ENCODE data around the gene CCDC175.

DNA sequence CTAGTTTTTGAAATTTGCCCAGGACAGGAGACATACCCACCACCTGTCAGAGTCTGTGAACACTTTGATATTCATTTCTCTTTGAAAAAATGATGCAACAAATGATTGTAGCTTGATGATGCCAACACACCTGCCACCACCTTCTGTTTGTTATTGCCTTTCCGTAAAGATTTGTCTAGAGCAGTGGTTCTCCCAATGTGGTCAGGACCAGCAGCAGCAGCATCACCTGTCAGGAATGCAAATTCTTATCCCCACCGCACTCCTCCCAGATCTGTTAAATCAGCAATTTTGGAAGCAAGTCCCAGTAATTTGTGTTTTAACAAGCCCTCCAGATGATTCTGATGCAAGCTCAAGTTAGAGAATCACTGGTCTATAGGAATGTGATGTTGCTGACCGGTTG, 9.9 kb downstream of the CCDC175 start:
- TF ChIP-seq, protein P1, sequence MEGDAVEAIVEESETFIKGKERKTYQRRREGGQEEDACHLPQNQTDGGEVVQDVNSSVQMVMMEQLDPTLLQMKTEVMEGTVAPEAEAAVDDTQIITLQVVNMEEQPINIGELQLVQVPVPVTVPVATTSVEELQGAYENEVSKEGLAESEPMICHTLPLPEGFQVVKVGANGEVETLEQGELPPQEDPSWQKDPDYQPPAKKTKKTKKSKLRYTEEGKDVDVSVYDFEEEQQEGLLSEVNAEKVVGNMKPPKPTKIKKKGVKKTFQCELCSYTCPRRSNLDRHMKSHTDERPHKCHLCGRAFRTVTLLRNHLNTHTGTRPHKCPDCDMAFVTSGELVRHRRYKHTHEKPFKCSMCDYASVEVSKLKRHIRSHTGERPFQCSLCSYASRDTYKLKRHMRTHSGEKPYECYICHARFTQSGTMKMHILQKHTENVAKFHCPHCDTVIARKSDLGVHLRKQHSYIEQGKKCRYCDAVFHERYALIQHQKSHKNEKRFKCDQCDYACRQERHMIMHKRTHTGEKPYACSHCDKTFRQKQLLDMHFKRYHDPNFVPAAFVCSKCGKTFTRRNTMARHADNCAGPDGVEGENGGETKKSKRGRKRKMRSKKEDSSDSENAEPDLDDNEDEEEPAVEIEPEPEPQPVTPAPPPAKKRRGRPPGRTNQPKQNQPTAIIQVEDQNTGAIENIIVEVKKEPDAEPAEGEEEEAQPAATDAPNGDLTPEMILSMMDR (IDR thresholded peaks at IDR 0.05 in 2 of 3, conservative IDR thresholded peaks at IDR 0.05 in 1 of 3; ENCODE audit: borderline replicate concordance in 1 of 3, insufficient read depth in 1 of 3, low read depth in 2 of 3, low read length in 2 of 3): no peak
- TF ChIP-seq POLR2AphosphoS5 (IDR thresholded peaks at IDR 0.05; ENCODE audit: low read depth, low read length): no peak
- TF ChIP-seq, protein P2, sequence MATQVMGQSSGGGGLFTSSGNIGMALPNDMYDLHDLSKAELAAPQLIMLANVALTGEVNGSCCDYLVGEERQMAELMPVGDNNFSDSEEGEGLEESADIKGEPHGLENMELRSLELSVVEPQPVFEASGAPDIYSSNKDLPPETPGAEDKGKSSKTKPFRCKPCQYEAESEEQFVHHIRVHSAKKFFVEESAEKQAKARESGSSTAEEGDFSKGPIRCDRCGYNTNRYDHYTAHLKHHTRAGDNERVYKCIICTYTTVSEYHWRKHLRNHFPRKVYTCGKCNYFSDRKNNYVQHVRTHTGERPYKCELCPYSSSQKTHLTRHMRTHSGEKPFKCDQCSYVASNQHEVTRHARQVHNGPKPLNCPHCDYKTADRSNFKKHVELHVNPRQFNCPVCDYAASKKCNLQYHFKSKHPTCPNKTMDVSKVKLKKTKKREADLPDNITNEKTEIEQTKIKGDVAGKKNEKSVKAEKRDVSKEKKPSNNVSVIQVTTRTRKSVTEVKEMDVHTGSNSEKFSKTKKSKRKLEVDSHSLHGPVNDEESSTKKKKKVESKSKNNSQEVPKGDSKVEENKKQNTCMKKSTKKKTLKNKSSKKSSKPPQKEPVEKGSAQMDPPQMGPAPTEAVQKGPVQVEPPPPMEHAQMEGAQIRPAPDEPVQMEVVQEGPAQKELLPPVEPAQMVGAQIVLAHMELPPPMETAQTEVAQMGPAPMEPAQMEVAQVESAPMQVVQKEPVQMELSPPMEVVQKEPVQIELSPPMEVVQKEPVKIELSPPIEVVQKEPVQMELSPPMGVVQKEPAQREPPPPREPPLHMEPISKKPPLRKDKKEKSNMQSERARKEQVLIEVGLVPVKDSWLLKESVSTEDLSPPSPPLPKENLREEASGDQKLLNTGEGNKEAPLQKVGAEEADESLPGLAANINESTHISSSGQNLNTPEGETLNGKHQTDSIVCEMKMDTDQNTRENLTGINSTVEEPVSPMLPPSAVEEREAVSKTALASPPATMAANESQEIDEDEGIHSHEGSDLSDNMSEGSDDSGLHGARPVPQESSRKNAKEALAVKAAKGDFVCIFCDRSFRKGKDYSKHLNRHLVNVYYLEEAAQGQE (IDR thresholded peaks at IDR 0.05; ENCODE audit: low read depth): no peak
- TF ChIP-seq POLR2A (IDR thresholded peaks at IDR 0.05; ENCODE audit: borderline replicate concordance, extremely low read depth, insufficient read depth, insufficient read length): no peak
- TF ChIP-seq, protein P3, sequence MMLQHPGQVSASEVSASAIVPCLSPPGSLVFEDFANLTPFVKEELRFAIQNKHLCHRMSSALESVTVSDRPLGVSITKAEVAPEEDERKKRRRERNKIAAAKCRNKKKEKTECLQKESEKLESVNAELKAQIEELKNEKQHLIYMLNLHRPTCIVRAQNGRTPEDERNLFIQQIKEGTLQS (IDR thresholded peaks at IDR 0.05): no peak
- TF ChIP-seq EZH2 (IDR thresholded peaks at IDR 0.05): no peak
- TF ChIP-seq RAD21 (IDR thresholded peaks at IDR 0.05; ENCODE audit: low read depth): no peak
- no peak for TF ChIP-seq TCF7L2 (IDR thresholded peaks at IDR 0.05; ENCODE audit: borderline replicate concordance, extremely low read depth, insufficient read depth, insufficient read length)
- TF ChIP-seq, protein P4, sequence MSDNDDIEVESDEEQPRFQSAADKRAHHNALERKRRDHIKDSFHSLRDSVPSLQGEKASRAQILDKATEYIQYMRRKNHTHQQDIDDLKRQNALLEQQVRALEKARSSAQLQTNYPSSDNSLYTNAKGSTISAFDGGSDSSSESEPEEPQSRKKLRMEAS (IDR thresholded peaks at IDR 0.05): no peak
- no peak for TF ChIP-seq ZNF274 (IDR thresholded peaks at IDR 0.05; ENCODE audit: low read depth, low read length)

Measured in HCT116 (cell line).